Cerebellar nuclear complex (tissue), 1 donor: ENCODE results near the gene AUTS2.

Source experiments
- DNase-seq, 2 experiments: peaks; one replicate each; lab custom pipeline; 2025; lab: John Stamatoyannopoulos, UW

The AUTS2 gene

GRCh38 chr7:70498232-70498992, 900.1 kb downstream of the AUTS2 start:
- no peak for DNase-seq

GRCh38 chr7:70500261-70500660, 902.0 kb downstream of the AUTS2 start:
- no peak for DNase-seq

- DNase-seq = no peak
These were observed 904.0 kb downstream of the AUTS2 start for GRCh38 chr7:70502117-70502863.

GRCh38 chr7:70504254-70504653, 906.0 kb downstream of the AUTS2 start:
- no peak for DNase-seq

GRCh38 chr7:70505468-70505867, 907.2 kb downstream of the AUTS2 start:
- no peak for DNase-seq

GRCh38 chr7:70505886-70506285, 907.6 kb downstream of the AUTS2 start:
- DNase-seq = no peak

GRCh38 chr7:70506434-70506833, 908.2 kb downstream of the AUTS2 start:
- no peak for DNase-seq

GRCh38 chr7:70512144-70512543, 913.9 kb downstream of the AUTS2 start:
- no peak for DNase-seq

GRCh38 chr7:70512761-70513160, 914.5 kb downstream of the AUTS2 start:
- DNase-seq = no peak

GRCh38 chr7:70520611-70521010, 922.3 kb downstream of the AUTS2 start:
- DNase-seq = no peak

GRCh38 chr7:70523249-70523988, 925.1 kb downstream of the AUTS2 start:
- DNase-seq = no peak

GRCh38 chr7:70523989-70524351, 925.7 kb downstream of the AUTS2 start:
- no peak for DNase-seq

- DNase-seq = no peak
These were observed 927.7 kb downstream of the AUTS2 start for GRCh38 chr7:70525991-70526390.

- DNase-seq = no peak
These were observed 929.3 kb downstream of the AUTS2 start for GRCh38 chr7:70527520-70528115.

GRCh38 chr7:70529436-70529835, 931.2 kb downstream of the AUTS2 start:
- DNase-seq = no peak

GRCh38 chr7:70529914-70530585, 931.8 kb downstream of the AUTS2 start:
- no peak for DNase-seq

- DNase-seq = no peak
These were observed 935.3 kb downstream of the AUTS2 start for GRCh38 chr7:70533614-70534013.

GRCh38 chr7:70539205-70539604, 940.9 kb downstream of the AUTS2 start:
- no peak for DNase-seq

GRCh38 chr7:70539617-70540016, 941.3 kb downstream of the AUTS2 start:
- no peak for DNase-seq

GRCh38 chr7:70540641-70541040, 942.4 kb downstream of the AUTS2 start:
- no peak for DNase-seq

GRCh38 chr7:70542750-70543376, 944.6 kb downstream of the AUTS2 start:
- DNase-seq = no peak
